ENCODE results near the gene MED13L. TPM values are rescaled to one million over a fixed set of nuclear protein-coding genes. Genes with fewer than 3 reads are reported as not detected.

The MED13L gene
- total RNA-seq, 2 donors from 2014 or later, result 55.0 to 64.1 TPM

DNA sequence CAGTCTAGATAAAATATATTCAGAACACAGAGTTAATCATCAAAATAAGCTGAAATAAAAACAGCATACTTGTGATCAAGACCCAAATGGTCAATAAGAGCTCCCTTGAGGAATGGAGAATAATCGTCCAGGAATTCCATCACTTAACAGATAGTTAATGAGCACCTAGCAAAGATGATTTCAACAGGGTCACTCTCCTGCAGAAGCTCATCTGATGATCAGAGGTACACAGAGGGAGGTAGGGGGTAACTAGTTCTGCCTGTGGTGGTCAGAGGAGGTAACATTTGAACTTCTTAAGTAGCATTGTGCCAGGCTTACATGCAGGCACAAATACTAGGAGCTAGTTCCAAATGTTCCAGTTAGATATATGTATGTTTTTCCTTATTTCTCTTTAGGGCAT lies 9.5 kb downstream of the MED13L start:
- no peaks in the 10 kb centered on the region for H3K27me3 ChIP-seq
- TF ChIP-seq, protein P1, sequence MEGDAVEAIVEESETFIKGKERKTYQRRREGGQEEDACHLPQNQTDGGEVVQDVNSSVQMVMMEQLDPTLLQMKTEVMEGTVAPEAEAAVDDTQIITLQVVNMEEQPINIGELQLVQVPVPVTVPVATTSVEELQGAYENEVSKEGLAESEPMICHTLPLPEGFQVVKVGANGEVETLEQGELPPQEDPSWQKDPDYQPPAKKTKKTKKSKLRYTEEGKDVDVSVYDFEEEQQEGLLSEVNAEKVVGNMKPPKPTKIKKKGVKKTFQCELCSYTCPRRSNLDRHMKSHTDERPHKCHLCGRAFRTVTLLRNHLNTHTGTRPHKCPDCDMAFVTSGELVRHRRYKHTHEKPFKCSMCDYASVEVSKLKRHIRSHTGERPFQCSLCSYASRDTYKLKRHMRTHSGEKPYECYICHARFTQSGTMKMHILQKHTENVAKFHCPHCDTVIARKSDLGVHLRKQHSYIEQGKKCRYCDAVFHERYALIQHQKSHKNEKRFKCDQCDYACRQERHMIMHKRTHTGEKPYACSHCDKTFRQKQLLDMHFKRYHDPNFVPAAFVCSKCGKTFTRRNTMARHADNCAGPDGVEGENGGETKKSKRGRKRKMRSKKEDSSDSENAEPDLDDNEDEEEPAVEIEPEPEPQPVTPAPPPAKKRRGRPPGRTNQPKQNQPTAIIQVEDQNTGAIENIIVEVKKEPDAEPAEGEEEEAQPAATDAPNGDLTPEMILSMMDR (IDR thresholded peaks at IDR 0.05), result no peak
- DNase-seq (ENCODE audit: low spot score), result no peak
- H3K9me3 ChIP-seq, result no peaks in the 10 kb centered on the region
- H3K36me3 ChIP-seq, result no peaks in the 10 kb centered on the region
- no peak overlapping the region for H3K27ac ChIP-seq
- peaks cover 0 to 71% of the 10 kb centered on the region in 2 donors for H3K4me1 ChIP-seq
- no peak overlapping the region for H3K4me3 ChIP-seq

DNA sequence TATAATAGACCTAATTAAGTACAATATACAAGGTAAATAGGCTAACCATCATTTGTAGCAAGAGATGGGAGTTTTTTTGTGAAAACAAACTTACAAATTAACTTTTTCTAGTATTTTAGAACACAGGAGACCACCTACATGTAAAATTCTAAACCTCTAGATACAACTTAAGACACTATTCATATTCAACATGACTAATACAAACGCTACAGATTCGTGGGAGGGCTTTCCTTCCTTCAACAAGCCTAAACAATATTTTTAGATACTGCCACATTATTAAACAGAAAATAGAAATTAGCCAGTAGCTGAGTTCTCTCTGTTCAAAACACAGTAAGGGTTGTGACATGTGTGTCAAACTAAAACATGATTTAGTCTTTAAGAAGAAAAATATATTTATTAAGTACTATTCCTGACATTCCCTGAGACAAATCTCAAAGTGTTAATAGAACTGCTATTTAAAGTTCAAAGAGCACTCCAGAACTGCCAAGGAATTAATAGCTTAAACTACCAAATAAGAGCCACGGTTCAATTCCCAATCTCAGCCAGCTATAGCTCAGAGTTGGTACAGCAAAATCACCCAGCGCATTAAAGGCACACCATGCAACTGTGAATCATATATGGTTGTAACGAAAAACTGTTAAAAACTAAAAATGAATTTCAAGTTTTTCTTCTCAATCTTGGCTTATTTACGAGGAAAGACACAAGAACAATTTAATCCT lies 10.7 kb downstream of the MED13L start:
- DNase-seq (ENCODE audit: low spot score), result no peak
- H3K9me3 ChIP-seq, result no peaks in the 10 kb centered on the region
- H3K27ac ChIP-seq, result no peak overlapping the region
- no peaks in the 10 kb centered on the region for H3K36me3 ChIP-seq
- H3K4me1 ChIP-seq, result peaks cover 0 to 68% of the 10 kb centered on the region in 2 donors
- no peak overlapping the region for H3K4me3 ChIP-seq
- TF ChIP-seq, protein P1 (IDR thresholded peaks at IDR 0.05), result no peak
- no peaks in the 10 kb centered on the region for H3K27me3 ChIP-seq

DNA sequence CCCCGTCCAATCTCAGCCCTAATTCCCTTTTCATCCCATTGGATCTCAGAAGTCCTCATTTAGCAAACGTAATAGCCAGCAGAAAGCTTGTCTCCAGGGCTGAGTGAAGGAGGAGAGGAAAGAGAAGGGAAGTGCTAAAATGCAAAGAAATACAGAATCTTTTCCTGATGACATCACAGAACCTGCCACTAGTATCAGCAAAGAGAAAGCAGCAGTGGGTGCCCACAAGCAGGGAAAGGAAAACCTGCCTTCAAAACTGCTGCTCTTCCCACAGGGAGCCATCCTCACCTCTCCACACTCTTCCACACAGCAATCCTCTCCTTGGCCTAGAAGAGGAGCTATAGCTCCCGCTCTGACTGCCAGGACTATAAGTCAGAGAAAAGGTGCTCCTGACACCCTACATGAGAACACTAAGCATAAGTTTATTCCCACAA lies 11.3 kb downstream of the MED13L start:
- H3K4me1 ChIP-seq, result peaks cover 0 to 70% of the 10 kb centered on the region in 2 donors
- H3K27me3 ChIP-seq, result no peaks in the 10 kb centered on the region
- no peaks in the 10 kb centered on the region for H3K36me3 ChIP-seq
- no peak overlapping the region for H3K4me3 ChIP-seq
- H3K9me3 ChIP-seq, result no peaks in the 10 kb centered on the region
- no peak overlapping the region for H3K27ac ChIP-seq
- TF ChIP-seq, protein P1 (IDR thresholded peaks at IDR 0.05), result peak in 1 of 2 donors; percentile 13
- no peak for DNase-seq (ENCODE audit: low spot score)

DNA sequence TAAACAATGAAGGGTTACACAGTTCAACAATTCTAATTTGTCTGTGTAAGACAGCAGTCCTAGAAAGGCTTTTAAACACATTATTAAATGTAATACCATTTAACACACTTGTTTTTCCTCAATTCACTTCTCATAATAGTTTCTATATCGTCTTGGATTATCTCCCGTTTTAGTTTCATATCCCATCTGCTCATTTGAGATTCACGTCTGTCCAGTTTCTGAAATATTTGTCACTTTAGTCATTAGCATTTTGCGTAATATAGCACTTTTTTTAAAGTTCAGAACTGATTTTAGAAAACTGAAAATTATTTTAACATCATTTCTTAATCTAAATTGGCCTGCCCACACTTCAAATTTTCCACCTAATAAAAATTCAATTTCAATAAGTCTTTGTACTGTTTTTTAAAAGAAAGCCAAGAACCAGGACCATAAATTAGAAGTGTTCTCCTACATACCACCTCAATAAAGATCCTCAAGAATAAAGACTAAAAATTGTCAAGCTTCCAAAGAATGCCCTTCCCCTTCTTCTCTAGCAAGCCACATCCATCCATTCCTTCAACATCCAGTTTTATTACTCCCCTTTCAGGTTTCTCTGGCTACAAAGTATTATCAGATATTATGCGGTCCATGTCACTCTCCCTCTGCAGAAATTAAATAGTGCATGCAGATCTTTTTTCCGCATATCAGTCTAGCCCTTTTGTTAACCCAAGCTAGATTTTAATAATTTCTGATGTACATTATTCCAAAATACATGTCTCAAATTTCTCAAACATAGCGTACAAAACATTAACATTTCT lies 11.9 kb downstream of the MED13L start:
- H3K9me3 ChIP-seq, result no peaks in the 10 kb centered on the region
- peaks cover 0 to 70% of the 10 kb centered on the region in 2 donors for H3K4me1 ChIP-seq
- no peak overlapping the region for H3K27ac ChIP-seq
- TF ChIP-seq, protein P1 (IDR thresholded peaks at IDR 0.05), result no peak
- no peak overlapping the region for H3K4me3 ChIP-seq
- H3K36me3 ChIP-seq, result no peaks in the 10 kb centered on the region
- no peak for DNase-seq (ENCODE audit: low spot score)
- H3K27me3 ChIP-seq, result no peaks in the 10 kb centered on the region

DNA sequence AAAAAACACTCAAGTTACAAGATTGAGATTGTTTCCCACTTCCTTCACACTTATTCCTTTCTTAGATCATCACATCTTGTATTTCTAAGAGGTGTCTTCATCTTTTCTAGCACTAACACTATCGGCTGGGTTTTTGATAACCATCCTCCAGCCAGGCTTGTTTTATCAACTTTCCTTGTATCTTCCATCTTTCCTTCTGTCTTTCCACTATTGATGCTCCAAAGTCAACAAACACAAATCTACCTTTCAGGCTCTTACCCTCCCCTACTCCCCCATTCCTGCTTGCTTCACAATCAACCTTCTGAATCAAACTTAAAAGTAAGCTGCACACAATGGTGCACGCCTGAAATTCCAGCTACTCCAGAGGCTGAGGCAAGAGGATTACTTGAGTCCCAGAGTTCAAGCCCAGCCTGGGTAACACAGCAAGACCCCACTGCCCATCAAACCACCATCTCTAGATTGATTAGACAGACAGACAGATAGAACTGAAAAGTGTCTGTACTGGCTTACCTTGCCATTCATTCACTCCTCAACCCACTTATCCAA lies 12.9 kb downstream of the MED13L start:
- TF ChIP-seq, protein P1 (IDR thresholded peaks at IDR 0.05), result no peak
- H3K4me1 ChIP-seq, result peaks cover 0 to 66% of the 10 kb centered on the region in 2 donors
- no peaks in the 10 kb centered on the region for H3K27me3 ChIP-seq
- no peaks in the 10 kb centered on the region for H3K9me3 ChIP-seq
- DNase-seq (ENCODE audit: low spot score), result no peak
- H3K36me3 ChIP-seq, result no peaks in the 10 kb centered on the region
- H3K27ac ChIP-seq, result no peak overlapping the region
- H3K4me3 ChIP-seq, result no peak overlapping the region

Data from right atrium auricular region (tissue), 2 donors.